Neural crest cell (in vitro differentiated cells): ENCODE data around the gene GNA15. TPM values are rescaled to one million over a fixed set of nuclear protein-coding genes. Genes with fewer than 3 reads are reported as not detected.
"Not testable (repeated sequence)": the region's sequence is repeated elsewhere in the genome, so short reads cannot be mapped to it uniquely, and the experiment has no call there.

Experiments
- DNase-seq: peaks from one replicate; pipeline ENCODE4 v3.0.0; 2021; ENCODE audit warnings: low read depth, mixed read lengths, low spot score
- H3K27ac Mint-ChIP-seq: one replicate; pipeline ENCODE4 v1.8.0; 2021; ENCODE audit warnings: mild to moderate bottlenecking, mixed read lengths; ENCODE audit not compliant: unreplicated experiment
- H3K27me3 Mint-ChIP-seq: 2 replicates; pipeline ENCODE4 v1.8.0; 2021; ENCODE audit warnings: low read depth, mild to moderate bottlenecking, mixed read lengths
- H3K36me3 Mint-ChIP-seq: 2 replicates; pipeline ENCODE4 v1.8.0; 2021; ENCODE audit warnings: low read depth, mild to moderate bottlenecking, mixed read lengths
- H3K4me1 Mint-ChIP-seq: 2 replicates; pipeline ENCODE4 v1.8.0; 2021; ENCODE audit warnings: mixed read lengths
- H3K4me3 Mint-ChIP-seq: one replicate; pipeline ENCODE4 v1.8.0; 2021; ENCODE audit warnings: mild to moderate bottlenecking, mixed read lengths
- H3K9me3 Mint-ChIP-seq: 2 replicates; pipeline ENCODE4 v1.8.0; 2021; ENCODE audit warnings: mixed read lengths
- CTCF ChIP-seq: fragments of 200-600 bp; sonication (generic); conservative IDR thresholded peaks from 2 replicates; pipeline ENCODE4 v1.5.0; 2021; ENCODE audit warnings: antibody characterized with exemption, mild to moderate bottlenecking
- total RNA-seq: library from RNA; stranded (reverse); gene quantifications from 2 replicates; pipeline ENCODE4 v1.2.1, GENCODE V29; 2021

GNA15 gene
- total RNA-seq, 1 donor from 2014 or later, result not detected

GRCh38 chr19:3196933-3197205 lies 61.0 kb downstream of the GNA15 start:
- H3K4me3 Mint-ChIP-seq, result no peak overlapping the region
- no peaks in the 10 kb centered on the region for H3K9me3 Mint-ChIP-seq
- no peak for DNase-seq
- no peaks in the 10 kb centered on the region for H3K4me1 Mint-ChIP-seq
- no peak for TF ChIP-seq CTCF
- no peak overlapping the region for H3K27ac Mint-ChIP-seq
- H3K36me3 Mint-ChIP-seq, result peaks cover 4% of the 10 kb centered on the region
- no peaks in the 10 kb centered on the region for H3K27me3 Mint-ChIP-seq

GRCh38 chr19:3198901-3199700 lies 63.3 kb downstream of the GNA15 start:
- Mint-ChIP-seq H3K4me3 (no peak overlapping the region), H3K9me3 (no peaks in the 10 kb centered on the region), H3K27me3 (no peaks in the 10 kb centered on the region), H3K36me3 (peaks cover 4% of the 10 kb centered on the region), H3K27ac (no peak overlapping the region), H3K4me1 (no peaks in the 10 kb centered on the region)
- no peak for TF ChIP-seq CTCF
- DNase-seq, result no peak

- no peak for DNase-seq
- TF ChIP-seq CTCF, result no peak
- H3K4me3 Mint-ChIP-seq, result no peak overlapping the region
- no peaks in the 10 kb centered on the region for H3K9me3 Mint-ChIP-seq
- no peaks in the 10 kb centered on the region for H3K27me3 Mint-ChIP-seq
- peak overlapping the region; percentile 84 for H3K27ac Mint-ChIP-seq
- no peaks in the 10 kb centered on the region for H3K4me1 Mint-ChIP-seq
- H3K36me3 Mint-ChIP-seq, result no peaks in the 10 kb centered on the region
Observed at GRCh38 chr19:3201072-3201700, 65.4 kb downstream of the GNA15 start.

GRCh38 chr19:3201911-3202310 lies 66.1 kb downstream of the GNA15 start:
- Mint-ChIP-seq H3K9me3 (no peaks in the 10 kb centered on the region), H3K27ac (no peak overlapping the region), H3K4me3 (no peak overlapping the region), H3K27me3 (no peaks in the 10 kb centered on the region), H3K36me3 (no peaks in the 10 kb centered on the region), H3K4me1 (no peaks in the 10 kb centered on the region)
- no peak for DNase-seq
- TF ChIP-seq CTCF, result no peak

- H3K27ac Mint-ChIP-seq, result no peak overlapping the region
- H3K4me1 Mint-ChIP-seq, result no peaks in the 10 kb centered on the region
- no peaks in the 10 kb centered on the region for H3K27me3 Mint-ChIP-seq
- TF ChIP-seq CTCF, result no peak
- H3K9me3 Mint-ChIP-seq, result no peaks in the 10 kb centered on the region
- no peaks in the 10 kb centered on the region for H3K36me3 Mint-ChIP-seq
- H3K4me3 Mint-ChIP-seq, result no peak overlapping the region
- DNase-seq, result no peak
Observed at GRCh38 chr19:3202346-3202745, 66.5 kb downstream of the GNA15 start.

- not testable (repeated sequence) for H3K27ac Mint-ChIP-seq, H3K27me3 Mint-ChIP-seq, H3K4me1 Mint-ChIP-seq, H3K9me3 Mint-ChIP-seq, DNase-seq, H3K36me3 Mint-ChIP-seq, H3K4me3 Mint-ChIP-seq
Observed at GRCh38 chr19:3202895-3203294, 67.1 kb downstream of the GNA15 start.
